ENCODE results near the gene SND1. TPM values are rescaled to one million over a fixed set of nuclear protein-coding genes. Genes with fewer than 3 reads are reported as not detected.
A peak's percentile ranks its signal among the peaks of the same experiment; 100 is the strongest.

The SND1 gene
- total RNA-seq, 4 donors from 2014 or later, result 64.3 to 77.0 (median 70.4) TPM

GRCh38 chr7:128076196-128076795 lies 424.3 kb downstream of the SND1 start:
- Histone ChIP-seq H3K27ac (no peak overlapping the region), H3K9me3 (no peaks in the 10 kb centered on the region), H3K4me3 (no peak overlapping the region), H3K36me3 (peaks cover 0 to under 1% (median 0%) of the 10 kb centered on the region in 4 donors), H3K27me3 (no peaks in the 10 kb centered on the region), H3K4me1 (peaks cover 0 to 11% (median 8%) of the 10 kb centered on the region in 4 donors)
- no peak for DNase-seq
- intact Hi-C loops (cut with DNase I; ENCODE audit: low total_unique reads) (no loop called here), in situ Hi-C loops (cut with MboI; ENCODE audit: low pct_ligation_motif_present in 1 of 4, low pct_unique_long_range_greater_than_20kb in 1 of 4, low sequenced_read_pairs in 3 of 4) (no loop called here)
- TF ChIP-seq POLR2A (IDR thresholded peaks at IDR 0.05), result no peak
- TF ChIP-seq, protein P1, sequence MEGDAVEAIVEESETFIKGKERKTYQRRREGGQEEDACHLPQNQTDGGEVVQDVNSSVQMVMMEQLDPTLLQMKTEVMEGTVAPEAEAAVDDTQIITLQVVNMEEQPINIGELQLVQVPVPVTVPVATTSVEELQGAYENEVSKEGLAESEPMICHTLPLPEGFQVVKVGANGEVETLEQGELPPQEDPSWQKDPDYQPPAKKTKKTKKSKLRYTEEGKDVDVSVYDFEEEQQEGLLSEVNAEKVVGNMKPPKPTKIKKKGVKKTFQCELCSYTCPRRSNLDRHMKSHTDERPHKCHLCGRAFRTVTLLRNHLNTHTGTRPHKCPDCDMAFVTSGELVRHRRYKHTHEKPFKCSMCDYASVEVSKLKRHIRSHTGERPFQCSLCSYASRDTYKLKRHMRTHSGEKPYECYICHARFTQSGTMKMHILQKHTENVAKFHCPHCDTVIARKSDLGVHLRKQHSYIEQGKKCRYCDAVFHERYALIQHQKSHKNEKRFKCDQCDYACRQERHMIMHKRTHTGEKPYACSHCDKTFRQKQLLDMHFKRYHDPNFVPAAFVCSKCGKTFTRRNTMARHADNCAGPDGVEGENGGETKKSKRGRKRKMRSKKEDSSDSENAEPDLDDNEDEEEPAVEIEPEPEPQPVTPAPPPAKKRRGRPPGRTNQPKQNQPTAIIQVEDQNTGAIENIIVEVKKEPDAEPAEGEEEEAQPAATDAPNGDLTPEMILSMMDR (IDR thresholded peaks at IDR 0.05), result no peak
- no peak for TF ChIP-seq POLR2AphosphoS5 (IDR thresholded peaks at IDR 0.05)
- no peak for TF ChIP-seq EP300 (IDR thresholded peaks at IDR 0.05; ENCODE audit: low read depth)
- WGBS, 2 donors (ENCODE audit: low coverage in 1 of 2), result 88% methylated on average over 8 of the region's 8 CpGs; no CpG with 5 or more reads in 1 of the 2 donors

GRCh38 chr7:128076796-128077271 lies 424.8 kb downstream of the SND1 start:
- Histone ChIP-seq H3K9me3 (no peaks in the 10 kb centered on the region), H3K27ac (no peak overlapping the region), H3K4me3 (no peak overlapping the region), H3K4me1 (peaks cover 0 to 11% (median 8%) of the 10 kb centered on the region in 4 donors), H3K36me3 (peaks cover 0 to 5% (median 0%) of the 10 kb centered on the region in 4 donors), H3K27me3 (no peaks in the 10 kb centered on the region)
- intact Hi-C loops (cut with DNase I; ENCODE audit: low total_unique reads), result no loop called here
- WGBS, 2 donors (ENCODE audit: low coverage in 1 of 2), result 41% methylated on average over 7 of the region's 7 CpGs; no CpG with 5 or more reads in 1 of the 2 donors
- DNase-seq, result peak; percentile 85
- TF ChIP-seq EP300 (IDR thresholded peaks at IDR 0.05; ENCODE audit: low read depth), result no peak
- TF ChIP-seq POLR2A (IDR thresholded peaks at IDR 0.05), result no peak
- TF ChIP-seq, protein P1 (IDR thresholded peaks at IDR 0.05), result no peak
- TF ChIP-seq POLR2AphosphoS5 (IDR thresholded peaks at IDR 0.05), result no peak
- in situ Hi-C loops (cut with MboI; ENCODE audit: low pct_ligation_motif_present in 1 of 4, low pct_unique_long_range_greater_than_20kb in 1 of 4, low sequenced_read_pairs in 3 of 4), result no loop called here

DNA sequence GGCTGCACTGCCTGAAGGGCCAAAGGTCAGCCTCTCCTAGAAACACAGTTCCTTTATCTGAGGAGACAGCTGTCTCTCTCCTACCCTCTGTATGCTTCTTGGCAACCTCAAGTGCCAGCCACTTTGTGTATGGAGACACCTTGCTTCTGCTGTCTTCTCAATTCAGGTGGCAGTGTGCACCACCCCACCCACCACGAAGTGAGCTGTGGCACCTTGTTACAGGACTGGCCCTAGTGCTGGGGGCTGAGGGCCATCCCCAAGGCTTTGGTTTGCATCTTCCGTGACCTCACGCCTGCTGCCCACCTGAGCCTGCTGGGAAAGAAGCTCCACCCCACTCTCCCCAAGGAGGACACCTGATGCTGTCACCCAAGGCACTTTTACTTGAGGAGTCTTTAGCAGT lies 426.3 kb downstream of the SND1 start:
- Histone ChIP-seq H3K27ac (no peak overlapping the region), H3K4me3 (no peak overlapping the region), H3K9me3 (no peaks in the 10 kb centered on the region), H3K36me3 (peaks cover 0 to 5% (median 0%) of the 10 kb centered on the region in 4 donors), H3K4me1 (peaks cover 0 to 11% (median 8%) of the 10 kb centered on the region in 4 donors), H3K27me3 (no peaks in the 10 kb centered on the region)
- TF ChIP-seq, protein P1 (IDR thresholded peaks at IDR 0.05), result no peak
- TF ChIP-seq POLR2A (IDR thresholded peaks at IDR 0.05) (no peak), POLR2AphosphoS5 (IDR thresholded peaks at IDR 0.05) (no peak), EP300 (IDR thresholded peaks at IDR 0.05; ENCODE audit: low read depth) (no peak)
- in situ Hi-C loops (cut with MboI; ENCODE audit: low pct_ligation_motif_present in 1 of 4, low pct_unique_long_range_greater_than_20kb in 1 of 4, low sequenced_read_pairs in 3 of 4), result no loop called here
- intact Hi-C loops (cut with DNase I; ENCODE audit: low total_unique reads), result no loop called here
- WGBS, 2 donors (ENCODE audit: low coverage in 1 of 2), result 97 to 100% methylated on average over 2 to 3 of the region's 3 CpGs
- DNase-seq, result no peak

DNA sequence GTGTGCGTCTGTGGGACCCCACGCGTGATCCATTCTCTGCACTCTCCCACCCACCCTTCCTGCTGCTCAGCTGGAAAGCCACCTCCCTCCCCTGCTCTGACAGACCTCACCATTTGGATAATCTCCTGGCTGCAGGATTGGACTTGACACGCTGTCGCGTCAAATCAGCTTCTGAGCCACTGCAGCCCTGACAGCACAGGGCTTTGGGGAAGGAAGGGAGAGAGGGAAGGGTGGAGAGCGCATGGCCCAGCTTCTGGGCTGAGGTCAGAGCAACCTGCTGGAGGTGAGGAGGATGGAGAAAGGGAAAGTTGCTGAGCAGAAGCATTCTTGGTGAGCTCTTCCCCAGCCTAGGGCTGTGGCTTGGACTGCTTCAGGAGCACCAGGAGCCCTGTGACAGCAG lies 428.2 kb downstream of the SND1 start:
- no peak for DNase-seq
- intact Hi-C loops (cut with DNase I; ENCODE audit: low total_unique reads), result no loop called here
- Histone ChIP-seq H3K4me3 (no peak overlapping the region), H3K9me3 (no peaks in the 10 kb centered on the region), H3K27ac (no peak overlapping the region), H3K36me3 (peaks cover 0 to 5% (median 0%) of the 10 kb centered on the region in 4 donors), H3K27me3 (no peaks in the 10 kb centered on the region), H3K4me1 (peaks cover 0 to 11% (median 8%) of the 10 kb centered on the region in 4 donors)
- 93 to 96% methylated on average over 3 to 7 of the region's 7 CpGs for WGBS, 2 donors (ENCODE audit: low coverage in 1 of 2)
- no peak for TF ChIP-seq POLR2AphosphoS5 (IDR thresholded peaks at IDR 0.05)
- no peak for TF ChIP-seq POLR2A (IDR thresholded peaks at IDR 0.05)
- TF ChIP-seq, protein P1 (IDR thresholded peaks at IDR 0.05), result no peak
- TF ChIP-seq EP300 (IDR thresholded peaks at IDR 0.05; ENCODE audit: low read depth), result no peak
- in situ Hi-C loops (cut with MboI; ENCODE audit: low pct_ligation_motif_present in 1 of 4, low pct_unique_long_range_greater_than_20kb in 1 of 4, low sequenced_read_pairs in 3 of 4), result no loop called here

Data from transverse colon (tissue), 4 donors.